ENCODE results near the gene KLK15.

Gene KLK15

DNA sequence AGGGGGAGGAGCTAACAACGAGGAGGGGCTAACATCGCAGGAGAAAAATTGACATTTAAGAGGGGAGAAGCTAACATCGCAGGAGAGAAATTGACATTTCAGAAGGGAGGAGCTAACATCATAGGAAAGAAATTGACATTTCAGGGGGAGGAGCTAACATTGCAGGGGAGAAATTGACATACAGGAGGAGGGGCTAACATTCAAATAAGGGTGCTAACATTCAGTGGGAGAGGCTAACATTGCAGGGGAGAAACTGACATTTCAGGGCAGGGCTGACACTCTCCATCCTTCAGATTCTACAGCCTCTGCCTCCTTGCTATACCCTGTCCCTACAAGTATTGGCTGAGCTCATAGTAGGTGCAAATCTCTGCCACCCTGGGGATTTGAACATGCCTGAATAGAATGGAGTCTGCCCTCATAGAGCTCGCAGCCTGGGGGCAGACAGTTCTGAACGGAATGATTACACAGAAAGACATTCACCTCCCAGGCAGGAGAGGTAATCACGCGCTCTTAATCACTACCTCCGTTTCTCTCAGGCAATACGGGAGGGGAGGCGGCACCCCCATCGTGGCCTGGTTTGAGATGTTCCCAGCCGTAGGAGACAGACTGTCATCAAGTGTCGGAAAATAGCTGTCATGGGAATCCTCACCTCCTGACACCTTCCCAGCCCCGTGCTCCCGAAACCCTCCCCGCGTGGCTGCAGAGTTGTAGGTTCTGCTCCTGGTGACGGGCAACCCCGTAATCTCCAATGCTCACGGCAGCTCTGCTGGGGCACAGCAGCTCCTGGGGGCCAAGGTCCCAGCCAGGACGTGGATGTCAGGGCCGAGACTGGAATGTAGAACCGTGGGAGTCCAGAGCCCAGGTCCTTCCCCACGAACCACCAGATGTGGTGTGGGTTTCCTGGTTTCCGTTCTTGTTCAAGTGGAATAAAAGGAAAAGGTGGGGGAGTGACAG lies 53.6 kb downstream of the KLK15 start:
- in situ Hi-C loops (cut with MboI; ENCODE audit: low sequenced_read_pairs) = no loop called here

DNA sequence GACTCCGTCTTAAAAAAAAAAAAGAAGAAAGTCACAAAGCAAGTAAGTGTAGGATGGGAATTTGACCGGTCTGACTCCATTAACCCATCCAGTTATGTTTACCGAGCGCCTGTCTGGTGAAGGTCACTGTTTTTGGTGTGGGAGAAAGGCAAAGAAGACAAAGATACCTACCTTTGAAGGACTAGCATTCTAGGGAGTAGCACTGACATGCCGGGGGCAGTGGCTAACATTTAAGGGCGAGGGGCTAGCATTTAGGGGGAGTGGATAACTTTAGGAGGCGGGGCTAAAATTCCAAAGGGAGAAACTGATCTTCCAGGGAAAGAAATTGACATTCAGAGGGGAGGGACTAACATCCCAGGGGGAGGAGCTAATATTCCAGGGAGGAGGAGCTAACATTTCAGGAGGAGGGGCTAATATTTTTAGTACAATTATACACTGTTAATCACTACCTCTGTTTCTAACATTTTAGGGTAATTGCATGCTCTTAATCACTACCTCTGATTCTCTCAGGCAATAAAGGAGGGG lies 54.4 kb downstream of the KLK15 start:
- in situ Hi-C loops (cut with MboI; ENCODE audit: low sequenced_read_pairs) = no loop called here

GRCh38 chr19:50777830-50778303 lies 55.5 kb downstream of the KLK15 start:
- in situ Hi-C loops (cut with MboI; ENCODE audit: low sequenced_read_pairs) = no loop called here

DNA sequence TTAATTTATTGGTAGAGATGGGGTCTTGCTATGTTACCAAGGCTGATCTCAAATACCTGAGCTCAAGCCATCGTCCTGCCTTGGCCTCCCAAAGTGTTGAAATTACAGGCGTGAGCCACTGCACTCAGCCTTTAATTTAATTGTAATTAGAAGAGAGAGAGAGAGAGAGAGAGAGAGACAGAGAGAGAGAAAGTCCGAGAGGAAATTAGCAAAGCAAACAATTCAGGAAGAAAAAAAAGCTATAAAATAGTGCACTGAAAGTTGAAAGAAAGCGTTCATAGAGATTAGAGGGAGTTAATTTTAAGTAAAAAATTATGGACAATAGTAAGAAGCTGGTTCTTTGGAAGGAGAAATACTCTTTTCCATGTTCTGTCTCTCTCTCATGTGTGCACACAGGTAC lies 56.1 kb downstream of the KLK15 start:
- in situ Hi-C loops (cut with MboI; ENCODE audit: low sequenced_read_pairs) = no loop called here

GRCh38 chr19:50776131-50776530 lies 57.2 kb downstream of the KLK15 start:
- in situ Hi-C loops (cut with MboI; ENCODE audit: low sequenced_read_pairs) = no loop called here
